H1 (cell line): Measurements from ENCODE around the gene MTM1. TPM values are rescaled to one million over a fixed set of nuclear protein-coding genes. Genes with fewer than 3 reads are reported as not detected.
A peak's percentile ranks its signal among the peaks of the same experiment; 100 is the strongest.

ENCODE experiments used
- BRCA1 ChIP-seq: IDR thresholded peaks from 2 replicates; pipeline ENCODE4 v1.6.1; 2012; ENCODE audit warnings: low read depth, low read length, improper control_type of control experiment
- CBX8 ChIP-seq: fragments of 300-800, 300-1000 bp; sonication (generic); IDR thresholded peaks from 2 replicates; pipeline ENCODE4 v1.7.1; 2016; ENCODE audit warnings: low read depth, low read length, borderline replicate concordance
- NANOG ChIP-seq: IDR thresholded peaks from 2 replicates; pipeline ENCODE4 v1.6.1; 2011; ENCODE audit warnings: low read length, low read depth, mild to moderate bottlenecking, inconsistent platforms; ENCODE audit not compliant: insufficient read depth, poor library complexity, severe bottlenecking
- PHF8 ChIP-seq: fragments of 200-600 bp; sonication (generic); conservative IDR thresholded peaks from 2 replicates; pipeline ENCODE4 v1.7.1; 2012; ENCODE audit warnings: low read depth, mild to moderate bottlenecking, inconsistent platforms, low read length, moderate library complexity
- RBBP5 ChIP-seq: IDR thresholded peaks from 2 replicates; pipeline ENCODE4 v1.7.1; 2012; ENCODE audit warnings: low read depth, mild to moderate bottlenecking, inconsistent platforms, low read length, moderate library complexity, borderline replicate concordance
- SIX5 ChIP-seq: IDR thresholded peaks from 2 replicates; pipeline ENCODE4 v1.6.1; 2011; ENCODE audit warnings: mild to moderate bottlenecking, low read depth, low read length
- polyA plus RNA-seq, 7 experiments: library from polyadenylated mRNA; depleted of rRNA in 3 of 7; stranded (reverse) in 5 of 7; unstranded in 2 of 7; fragments of >200 nt in 5 of 7; fragments of 200-250 nt in 2 of 7; gene quantifications; 1 replicate in 5 of 7; 2 replicates in 1 of 7; 4 replicates in 1 of 7; pipeline versions ENCODE4 v1.2.1 to v1.2.3, GENCODE V29; 2011 to 2013; ENCODE audit warnings: missing spikeins in 2 of 7, mixed read lengths in 2 of 7
- total RNA-seq: library from RNA; stranded (reverse); fragmentation: NEBNext Ultra II Directional; extraction: Animal tissue kit (Norgen Biotek cat#: 25700); gene quantifications from 2 replicates; pipeline ENCODE4 v1.2.1, GENCODE V29; 2021

The MTM1 gene
- total and polyA plus RNA-seq, 2 of the 8 experiments (the other 6 are each of a cell fraction or from before 2014, with no cell fraction given) = 2.3 to 8.4 TPM

- TF ChIP-seq BRCA1 = no peak
- no peak for TF ChIP-seq NANOG
- peak; percentile 55; the same call in 1 of the 2 replicates for TF ChIP-seq RBBP5
- no peak for TF ChIP-seq CBX8
- peak; percentile 51; the same call in 1 of the 2 replicates for TF ChIP-seq PHF8
- TF ChIP-seq SIX5 = peak; percentile 63
Measured at GRCh38 chrX:150568320-150569154, at the start of gene MTM1 (continued).
